Endothelial cell of umbilical vein (primary cell): ENCODE measurements around the gene GPX7.
A peak's percentile ranks its signal among the peaks of the same experiment; 100 is the strongest.

Source experiments
- CTCF ChIP-seq, 2 donors: IDR thresholded peaks; 1 replicate in 1 of 2; 2 replicates in 1 of 2; pipeline ENCODE4 v1.5.1; 2011; ENCODE audit warnings: low read length in 2 of 2, mild to moderate bottlenecking in 2 of 2, moderate library complexity in 2 of 2, control low read depth in 1 of 2, inconsistent platforms in 1 of 2, low read depth in 1 of 2; ENCODE audit not compliant: insufficient read depth in 1 of 2; ENCODE audit errors: extremely low read depth in 1 of 2
- EZH2 ChIP-seq: IDR thresholded peaks from 2 replicates; pipeline ENCODE4 v1.6.1; 2012; ENCODE audit warnings: borderline replicate concordance, low read depth, mild to moderate bottlenecking, moderate library complexity, low read length, inconsistent platforms; ENCODE audit not compliant: severe bottlenecking
- FOS ChIP-seq: IDR thresholded peaks from 2 replicates; pipeline ENCODE4 v1.6.1; 2011; ENCODE audit warnings: mild to moderate bottlenecking, low read length, moderate library complexity, borderline replicate concordance; ENCODE audit not compliant: insufficient read depth
- GATA2 ChIP-seq: IDR thresholded peaks from 2 replicates; pipeline ENCODE4 v1.7.0; 2011; ENCODE audit warnings: low read depth, mild to moderate bottlenecking, moderate library complexity, mixed read lengths, low read length; ENCODE audit not compliant: insufficient read length, insufficient read depth
- JUN ChIP-seq: IDR thresholded peaks from 2 replicates; pipeline ENCODE4 v1.6.1; 2011; ENCODE audit warnings: borderline replicate concordance, low read depth; ENCODE audit not compliant: insufficient read length, insufficient read depth
- MAX ChIP-seq: IDR thresholded peaks from 2 replicates; pipeline ENCODE4 v1.6.1; 2011; ENCODE audit not compliant: insufficient read depth, insufficient read length
- POLR2A ChIP-seq: IDR thresholded peaks from 2 replicates; pipeline ENCODE4 v1.6.1; 2012; ENCODE audit warnings: low read depth, mild to moderate bottlenecking, control low read depth, low read length
- POLR2AphosphoS5 ChIP-seq: IDR thresholded peaks from 2 replicates; pipeline ENCODE4 v1.6.1; 2012; ENCODE audit warnings: low read depth, mild to moderate bottlenecking, control low read depth, low read length, moderate library complexity; ENCODE audit not compliant: insufficient read depth

GRCh38 chr1:52601991-52602855 lies at the start of gene GPX7:
- TF ChIP-seq CTCF (IDR thresholded peaks at IDR 0.05; ENCODE audit: extremely low read depth in 1 of 2, insufficient read depth in 1 of 2, low read depth in 1 of 2, low read length in 2 of 2) (no peak), FOS (no peak), POLR2AphosphoS5 (peak; percentile 22), JUN (no peak), GATA2 (no peak), MAX (no peak), EZH2 (no peak), POLR2A (no peak)
